ENCODE measurements around the gene CATSPERE.
"Not testable (repeated sequence)": the region's sequence is repeated elsewhere in the genome, so short reads cannot be mapped to it uniquely, and the experiment has no call there.

Gene CATSPERE

GRCh38 chr1:244653439-244654107, 192.5 kb downstream of the CATSPERE start:
- DNase-seq (ENCODE audit: insufficient read length, low spot score) (no peak), FAIRE-seq (no peak)
- TF ChIP-seq, protein P1, sequence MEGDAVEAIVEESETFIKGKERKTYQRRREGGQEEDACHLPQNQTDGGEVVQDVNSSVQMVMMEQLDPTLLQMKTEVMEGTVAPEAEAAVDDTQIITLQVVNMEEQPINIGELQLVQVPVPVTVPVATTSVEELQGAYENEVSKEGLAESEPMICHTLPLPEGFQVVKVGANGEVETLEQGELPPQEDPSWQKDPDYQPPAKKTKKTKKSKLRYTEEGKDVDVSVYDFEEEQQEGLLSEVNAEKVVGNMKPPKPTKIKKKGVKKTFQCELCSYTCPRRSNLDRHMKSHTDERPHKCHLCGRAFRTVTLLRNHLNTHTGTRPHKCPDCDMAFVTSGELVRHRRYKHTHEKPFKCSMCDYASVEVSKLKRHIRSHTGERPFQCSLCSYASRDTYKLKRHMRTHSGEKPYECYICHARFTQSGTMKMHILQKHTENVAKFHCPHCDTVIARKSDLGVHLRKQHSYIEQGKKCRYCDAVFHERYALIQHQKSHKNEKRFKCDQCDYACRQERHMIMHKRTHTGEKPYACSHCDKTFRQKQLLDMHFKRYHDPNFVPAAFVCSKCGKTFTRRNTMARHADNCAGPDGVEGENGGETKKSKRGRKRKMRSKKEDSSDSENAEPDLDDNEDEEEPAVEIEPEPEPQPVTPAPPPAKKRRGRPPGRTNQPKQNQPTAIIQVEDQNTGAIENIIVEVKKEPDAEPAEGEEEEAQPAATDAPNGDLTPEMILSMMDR (IDR thresholded peaks at IDR 0.05; ENCODE audit: insufficient read depth, missing control alignments): no peak

DNA sequence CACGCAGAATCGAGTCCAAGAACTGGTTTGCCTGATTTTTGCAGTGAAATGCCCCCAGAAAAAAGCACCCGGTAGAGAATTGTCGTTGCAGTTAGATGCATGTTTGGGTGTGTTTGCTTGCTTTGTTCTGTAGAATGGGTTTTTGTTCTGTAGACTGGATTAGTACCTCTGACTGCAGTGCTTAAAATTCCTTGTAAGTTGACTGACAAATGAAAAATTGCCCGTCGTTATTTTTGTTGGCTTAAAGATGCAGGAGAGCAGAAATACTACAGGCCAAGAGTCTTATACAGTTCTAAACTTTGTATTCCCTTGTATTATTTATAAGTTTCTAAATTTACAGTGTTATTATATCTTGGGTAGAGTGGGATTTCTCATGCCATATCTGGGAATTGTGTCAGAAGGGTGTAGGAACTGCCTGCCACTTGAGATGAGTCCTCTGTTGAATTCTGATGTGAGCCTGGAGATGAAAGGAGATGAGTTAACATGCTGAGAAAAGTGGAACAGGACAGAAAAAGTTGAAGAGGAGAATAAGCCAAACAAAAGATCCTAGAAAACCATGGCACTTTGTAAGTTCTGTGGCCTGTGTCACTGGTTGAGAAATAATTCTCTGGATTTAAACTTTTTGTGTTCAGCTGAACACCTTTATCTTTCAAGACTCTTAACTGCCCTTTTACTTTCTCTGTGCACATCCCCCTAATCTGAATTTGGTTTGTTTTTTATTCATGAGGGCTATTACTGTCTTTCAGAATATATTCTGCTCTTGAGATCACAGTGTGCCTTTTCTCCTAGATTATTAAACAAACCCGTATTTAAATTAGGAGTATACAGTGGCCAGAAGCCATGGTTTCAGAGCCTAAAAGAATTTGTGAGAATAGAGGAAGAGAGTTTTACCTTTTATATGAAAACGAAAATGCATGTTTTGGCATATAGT, 193.3 kb downstream of the CATSPERE start:
- TF ChIP-seq, protein P1 (IDR thresholded peaks at IDR 0.05; ENCODE audit: insufficient read depth, missing control alignments): no peak
- FAIRE-seq: no peak
- no peak for DNase-seq (ENCODE audit: insufficient read length, low spot score)

DNA sequence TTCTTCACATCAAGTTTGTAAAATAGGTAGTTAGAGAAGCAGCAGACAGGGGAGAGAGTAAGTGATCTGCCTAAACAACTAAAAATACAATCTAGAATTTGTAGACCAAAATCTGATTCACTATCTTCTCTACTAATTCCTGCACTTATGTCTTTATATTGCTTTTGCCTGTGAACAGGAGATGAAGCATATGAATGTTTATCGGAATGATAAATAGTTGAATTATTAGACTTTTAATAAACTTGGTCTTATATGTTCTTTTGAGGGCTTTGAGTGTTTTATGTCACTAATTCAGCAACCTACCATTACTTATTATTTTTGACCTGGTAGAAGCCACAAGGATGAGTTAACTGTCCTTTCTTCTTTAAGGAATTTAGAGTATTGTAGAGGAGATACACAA, 194.1 kb downstream of the CATSPERE start:
- no peak for FAIRE-seq
- DNase-seq (ENCODE audit: insufficient read length, low spot score): no peak
- TF ChIP-seq, protein P1 (IDR thresholded peaks at IDR 0.05; ENCODE audit: insufficient read depth, missing control alignments): no peak

- FAIRE-seq (peak; percentile 89), DNase-seq (ENCODE audit: insufficient read length, low spot score) (peak; percentile 60)
- TF ChIP-seq, protein P1 (IDR thresholded peaks at IDR 0.05; ENCODE audit: insufficient read depth, missing control alignments): no peak
Measured at GRCh38 chr1:244657421-244657820, 196.3 kb downstream of the CATSPERE start.

GRCh38 chr1:244659694-244660093, 198.6 kb downstream of the CATSPERE start:
- TF ChIP-seq, protein P1 (IDR thresholded peaks at IDR 0.05; ENCODE audit: insufficient read depth, missing control alignments): no peak
- FAIRE-seq: peak; percentile 25
- DNase-seq (ENCODE audit: insufficient read length, low spot score): no peak

GRCh38 chr1:244660595-244660994, 199.5 kb downstream of the CATSPERE start:
- FAIRE-seq: peak; percentile 21
- TF ChIP-seq, protein P1 (IDR thresholded peaks at IDR 0.05; ENCODE audit: insufficient read depth, missing control alignments): no peak
- no peak for DNase-seq (ENCODE audit: insufficient read length, low spot score)

- DNase-seq (ENCODE audit: insufficient read length, low spot score); FAIRE-seq: not testable (repeated sequence)
Measured at GRCh38 chr1:244661569-244662312, 200.7 kb downstream of the CATSPERE start.

Measured in D721Med (cell line).